HEK293 (cell line): ENCODE measurements around the gene PCBP4.

Source experiments
- CTCF ChIA-PET: fragments of 350-600 bp; formaldehyde crosslinking; extraction: SDS; loops from one replicate; lab custom pipeline; 2021; ENCODE audit warnings: antibody characterized with exemption; lab: Yijun Ruan, JAX
- POLR2A ChIA-PET: fragments of 300-600 bp; formaldehyde crosslinking; extraction: SDS; loops from one replicate; lab custom pipeline; 2020; ENCODE audit warnings: antibody characterized with exemption, inconsistent platforms; lab: Yijun Ruan, JAX
- H3K27ac ChIP-seq: fragments of 200-500 bp; sonication (Bioruptor generic); 2 replicates; pipeline ENCODE4 v1.5.1; 2014; ENCODE audit warnings: low read depth, low read length, control low read depth, inconsistent platforms; ENCODE audit errors: extremely low read depth
- H3K36me3 ChIP-seq, 2 experiments: fragments of 200-500 bp in 1 of 2; sonication (Bioruptor generic) in 1 of 2; 1 replicate in 1 of 2; 2 replicates in 1 of 2; pipeline ENCODE4 v1.5.1; 2014 to 2017; ENCODE audit warnings: inconsistent platforms in 2 of 2, low read length in 2 of 2; ENCODE audit not compliant: control insufficient read depth in 2 of 2, insufficient read depth in 1 of 2
- H3K4me1 ChIP-seq: fragments of 200-500 bp; sonication (Bioruptor generic); 2 replicates; pipeline ENCODE4 v1.5.1; 2014; ENCODE audit warnings: mild to moderate bottlenecking, low read length, inconsistent platforms; ENCODE audit not compliant: control insufficient read depth, insufficient read depth
- H3K4me3 ChIP-seq: 2 replicates; pipeline ENCODE4 v1.5.1; 2011; ENCODE audit warnings: low read depth, mild to moderate bottlenecking, control low read depth, low read length, moderate library complexity
- H3K9me3 ChIP-seq: fragments of 200-500 bp; sonication (Bioruptor generic); 2 replicates; pipeline ENCODE4 v1.5.1; 2014; ENCODE audit warnings: low read depth, low read length, inconsistent platforms; ENCODE audit not compliant: control insufficient read depth, insufficient read depth
- BCL6B ChIP-seq: fragments of 450-650 bp; formaldehyde crosslinking; IDR thresholded peaks from 2 replicates; pipeline ENCODE4 v1.5.1; 2017; ENCODE audit warnings: missing biosample characterization, missing genetic modification characterization
- GFI1B ChIP-seq: fragments of 450-650 bp; formaldehyde crosslinking; IDR thresholded peaks from 2 replicates; pipeline ENCODE4 v1.5.1; 2016; ENCODE audit warnings: missing biosample characterization, missing genetic modification characterization
- GLIS1 ChIP-seq: fragments of 450-650 bp; formaldehyde crosslinking; IDR thresholded peaks from 2 replicates; pipeline ENCODE4 v1.5.1; 2016; ENCODE audit warnings: missing biosample characterization, missing genetic modification characterization
- KLF7 ChIP-seq: fragments of 450-650 bp; formaldehyde crosslinking; IDR thresholded peaks from 2 replicates; pipeline ENCODE4 v1.5.1; 2016; ENCODE audit warnings: missing biosample characterization, missing genetic modification characterization, borderline replicate concordance
- KLF9 ChIP-seq: fragments of 450-650 bp; formaldehyde crosslinking; IDR thresholded peaks from 2 replicates; pipeline ENCODE4 v1.5.1; 2016; ENCODE audit warnings: missing biosample characterization, missing genetic modification characterization, low read depth
- PRDM6 ChIP-seq: fragments of 450-650 bp; formaldehyde crosslinking; IDR thresholded peaks from 2 replicates; pipeline ENCODE4 v1.5.1; 2017; ENCODE audit warnings: missing biosample characterization, missing genetic modification characterization
- RBAK ChIP-seq: fragments of 450-650 bp; formaldehyde crosslinking; IDR thresholded peaks from 2 replicates; pipeline ENCODE4 v1.5.1; 2016; ENCODE audit warnings: missing biosample characterization, missing genetic modification characterization
- SALL2 ChIP-seq: fragments of 450-650 bp; formaldehyde crosslinking; IDR thresholded peaks from 2 replicates; pipeline ENCODE4 v1.5.0; 2017; ENCODE audit warnings: missing biosample characterization, mild to moderate bottlenecking, missing genetic modification characterization, borderline replicate concordance
- SP7 ChIP-seq: fragments of 450-650 bp; formaldehyde crosslinking; IDR thresholded peaks from 2 replicates; pipeline ENCODE4 v1.5.1; 2016; ENCODE audit warnings: missing biosample characterization, missing genetic modification characterization
- TCF7L2 ChIP-seq: IDR thresholded peaks from 2 replicates; pipeline ENCODE4 v1.6.1; 2011; ENCODE audit warnings: low read depth, mild to moderate bottlenecking, inconsistent platforms, low read length, moderate library complexity, borderline replicate concordance
- YY1 ChIP-seq: fragments of 450-650 bp; formaldehyde crosslinking; IDR thresholded peaks from 2 replicates; pipeline ENCODE4 v1.5.1; 2018; ENCODE audit warnings: missing biosample characterization, missing genetic modification characterization
- YY2 ChIP-seq: fragments of 450-650 bp; formaldehyde crosslinking; IDR thresholded peaks from 2 replicates; pipeline ENCODE4 v1.5.1; 2016; ENCODE audit warnings: missing biosample characterization, missing genetic modification characterization
- ZBTB8A ChIP-seq: fragments of 450-650 bp; formaldehyde crosslinking; IDR thresholded peaks from 2 replicates; pipeline ENCODE4 v1.5.1; 2016; ENCODE audit warnings: missing biosample characterization, missing genetic modification characterization
- ZEB2 ChIP-seq: fragments of 450-650 bp; formaldehyde crosslinking; IDR thresholded peaks from 2 replicates; pipeline ENCODE4 v1.5.1; 2016; ENCODE audit warnings: missing biosample characterization, missing genetic modification characterization
- ZIC2 ChIP-seq: fragments of 450-650 bp; formaldehyde crosslinking; IDR thresholded peaks from 2 replicates; pipeline ENCODE4 v1.5.1; 2016; ENCODE audit warnings: missing biosample characterization, missing genetic modification characterization
- ZNF155 ChIP-seq: fragments of 450-650 bp; formaldehyde crosslinking; IDR thresholded peaks from 2 replicates; pipeline ENCODE4 v1.5.1; 2016; ENCODE audit warnings: missing biosample characterization, missing genetic modification characterization
- ZNF2 ChIP-seq: fragments of 450-650 bp; formaldehyde crosslinking; IDR thresholded peaks from 2 replicates; pipeline ENCODE4 v1.5.1; 2016; ENCODE audit warnings: missing biosample characterization, missing genetic modification characterization
- ZNF24 ChIP-seq: fragments of 450-650 bp; formaldehyde crosslinking; IDR thresholded peaks from 2 replicates; pipeline ENCODE4 v1.5.1; 2016; ENCODE audit warnings: missing biosample characterization, missing genetic modification characterization
- ZNF529 ChIP-seq: fragments of 450-650 bp; formaldehyde crosslinking; IDR thresholded peaks from 2 replicates; pipeline ENCODE4 v1.5.1; 2017; ENCODE audit warnings: missing genetic modification characterization, missing biosample characterization; ENCODE audit not compliant: insufficient replicate concordance
- ZNF585B ChIP-seq: fragments of 450-650 bp; formaldehyde crosslinking; IDR thresholded peaks from 2 replicates; pipeline ENCODE4 v1.5.1; 2016; ENCODE audit warnings: missing biosample characterization, missing genetic modification characterization
- ZNF600 ChIP-seq: fragments of 450-650 bp; formaldehyde crosslinking; IDR thresholded peaks from 2 replicates; pipeline ENCODE4 v1.5.1; 2016; ENCODE audit warnings: missing biosample characterization, missing genetic modification characterization
- ZNF629 ChIP-seq: fragments of 450-650 bp; formaldehyde crosslinking; IDR thresholded peaks from 2 replicates; pipeline ENCODE4 v1.5.1; 2017; ENCODE audit warnings: missing biosample characterization, missing genetic modification characterization
- ZNF704 ChIP-seq: fragments of 450-650 bp; formaldehyde crosslinking; IDR thresholded peaks from 2 replicates; pipeline ENCODE4 v1.5.1; 2016; ENCODE audit warnings: missing biosample characterization, missing genetic modification characterization
- ZNF747 ChIP-seq: fragments of 450-650 bp; formaldehyde crosslinking; IDR thresholded peaks from 2 replicates; pipeline ENCODE4 v1.5.1; 2016; ENCODE audit warnings: missing biosample characterization, missing genetic modification characterization
- ZNF776 ChIP-seq: fragments of 450-650 bp; formaldehyde crosslinking; IDR thresholded peaks from 2 replicates; pipeline ENCODE4 v1.5.0; 2017; ENCODE audit warnings: missing biosample characterization, missing genetic modification characterization, borderline replicate concordance
- ZNF792 ChIP-seq: fragments of 450-650 bp; formaldehyde crosslinking; IDR thresholded peaks from 2 replicates; pipeline ENCODE4 v1.5.1; 2016; ENCODE audit warnings: missing biosample characterization, missing genetic modification characterization

The PCBP4 gene

GRCh38 chr3:51953445-51953844 lies 13.8 kb downstream of the PCBP4 start (continued):
- no peak for TF ChIP-seq ZNF600 (tag by site-specific recombination)
- TF ChIP-seq ZNF529, result no peak
- no peak for TF ChIP-seq ZNF792
- TF ChIP-seq PRDM6, result no peak
- no peak for TF ChIP-seq ZNF155
- TF ChIP-seq KLF9, result no peak
- TF ChIP-seq GLIS1 (tag by site-specific recombination), result peak; percentile 30; the same call in 1 of the 2 replicates
- TF ChIP-seq ZIC2 (tag by site-specific recombination), result peak; percentile 31; the same call in 1 of the 2 replicates
- TF ChIP-seq ZNF585B (tag by site-specific recombination), result no peak
- TF ChIP-seq ZBTB8A (tag by site-specific recombination), result no peak
- no peak for TF ChIP-seq YY2 (tag by site-specific recombination)
- TF ChIP-seq ZEB2 (tag by site-specific recombination), result 0 out of 2 replicates have a peak, but pooled peaks have one; percentile 46
- TF ChIP-seq ZNF629 (tag by site-specific recombination), result peak; percentile 67
- TF ChIP-seq RBAK (tag by site-specific recombination), result no peak

GRCh38 chr3:51950899-51951298 lies 16.4 kb downstream of the PCBP4 start:
- CTCF ChIA-PET, result interaction anchor here (2.6 kb wide), 1 partner anchor 9 kb away, joined by 10 read pairs; the partner anchor contains the start of genes PARP3 and RRP9
- POLR2A ChIA-PET, result no interaction called here
- no peaks in the 10 kb centered on the region for H3K4me1 ChIP-seq

More at GRCh38 chr3:51950899-51951298, 16.4 kb downstream of the PCBP4 start:
- no peak for TF ChIP-seq ZNF24 (tag by site-specific recombination)
- no peak for TF ChIP-seq BCL6B (tag by site-specific recombination)
- TF ChIP-seq ZNF2 (tag by site-specific recombination), result no peak
- no peak for TF ChIP-seq ZNF704 (tag by site-specific recombination)
- TF ChIP-seq YY1 (tag by site-specific recombination), result no peak
- no peak for TF ChIP-seq ZNF747
- TF ChIP-seq ZNF776, result no peak
- TF ChIP-seq KLF7 (tag by site-specific recombination), result no peak
- TF ChIP-seq SALL2 (tag by site-specific recombination), result no peak
- TF ChIP-seq SP7 (tag by site-specific recombination), result no peak
- no peak for TF ChIP-seq GFI1B (tag by site-specific recombination)
- TF ChIP-seq TCF7L2, result no peak
- Histone ChIP-seq H3K9me3 (no peaks in the 10 kb centered on the region), H3K27ac (no peak overlapping the region), H3K36me3 (peaks cover 0 to 6% of the 10 kb centered on the region in 2 experiments; a peak in 1 of 3 replicates), H3K4me3 (no peak overlapping the region)
